Hepatocyte (in vitro differentiated cells): ENCODE results near the gene MICU1.

Source experiments
- EZH2 ChIP-seq: fragments of 200-600 bp; sonication (generic); IDR thresholded peaks from 2 replicates; pipeline ENCODE4 v1.6.1; 2016; ENCODE audit warnings: antibody characterized with exemption, mild to moderate bottlenecking, borderline replicate concordance
- TF ChIP-seq, protein P1 (sequence below): fragments of 200-600 bp; sonication (generic); IDR thresholded peaks from 2 replicates; pipeline ENCODE4 v1.5.1; 2016; ENCODE audit warnings: antibody characterized with exemption, mild to moderate bottlenecking; ENCODE audit not compliant: poor library complexity

DNA sequence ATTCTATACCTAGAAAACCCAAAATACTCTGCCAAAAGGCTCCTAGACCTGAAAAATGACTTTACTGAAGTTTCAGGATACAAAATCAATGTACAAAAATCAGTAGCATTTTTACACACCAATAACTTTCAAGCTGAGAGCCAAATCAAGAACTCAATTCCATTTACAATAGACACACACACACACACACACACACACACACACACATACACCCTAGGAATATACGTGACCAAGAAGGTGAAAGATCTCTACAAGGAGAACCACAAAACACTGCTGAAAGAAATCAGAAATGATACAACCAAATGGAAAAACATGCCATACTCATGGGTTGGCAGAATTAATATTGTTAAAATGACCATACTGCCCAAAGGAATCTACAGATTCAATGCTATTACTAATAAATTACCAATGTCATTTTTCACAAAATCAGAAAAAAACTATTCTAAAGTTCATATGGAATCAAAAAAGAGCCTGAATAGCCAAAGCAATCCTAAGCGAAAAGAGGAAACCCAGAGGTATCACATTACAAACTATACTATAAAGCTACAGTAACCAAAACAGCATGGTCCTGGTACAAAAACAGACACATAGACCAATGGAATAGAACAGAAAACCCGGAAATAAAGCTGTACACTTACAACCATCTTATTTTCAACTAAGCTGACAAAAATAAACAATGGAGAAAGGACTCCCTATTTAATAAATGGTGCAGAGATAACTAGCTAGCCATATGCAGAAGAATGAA, 122.0 kb downstream of the MICU1 start:
- TF ChIP-seq, protein P1, sequence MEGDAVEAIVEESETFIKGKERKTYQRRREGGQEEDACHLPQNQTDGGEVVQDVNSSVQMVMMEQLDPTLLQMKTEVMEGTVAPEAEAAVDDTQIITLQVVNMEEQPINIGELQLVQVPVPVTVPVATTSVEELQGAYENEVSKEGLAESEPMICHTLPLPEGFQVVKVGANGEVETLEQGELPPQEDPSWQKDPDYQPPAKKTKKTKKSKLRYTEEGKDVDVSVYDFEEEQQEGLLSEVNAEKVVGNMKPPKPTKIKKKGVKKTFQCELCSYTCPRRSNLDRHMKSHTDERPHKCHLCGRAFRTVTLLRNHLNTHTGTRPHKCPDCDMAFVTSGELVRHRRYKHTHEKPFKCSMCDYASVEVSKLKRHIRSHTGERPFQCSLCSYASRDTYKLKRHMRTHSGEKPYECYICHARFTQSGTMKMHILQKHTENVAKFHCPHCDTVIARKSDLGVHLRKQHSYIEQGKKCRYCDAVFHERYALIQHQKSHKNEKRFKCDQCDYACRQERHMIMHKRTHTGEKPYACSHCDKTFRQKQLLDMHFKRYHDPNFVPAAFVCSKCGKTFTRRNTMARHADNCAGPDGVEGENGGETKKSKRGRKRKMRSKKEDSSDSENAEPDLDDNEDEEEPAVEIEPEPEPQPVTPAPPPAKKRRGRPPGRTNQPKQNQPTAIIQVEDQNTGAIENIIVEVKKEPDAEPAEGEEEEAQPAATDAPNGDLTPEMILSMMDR: no peak
- no peak for TF ChIP-seq EZH2
